Peyer's patch (tissue), 4 donors: ENCODE results near the gene NPC1. TPM values are rescaled to one million over a fixed set of nuclear protein-coding genes. Genes with fewer than 3 reads are reported as not detected.
"Not testable (repeated sequence)": the region's sequence is repeated elsewhere in the genome, so short reads cannot be mapped to it uniquely, and the experiment has no call there.

ENCODE experiments used
- DNase-seq, 3 donors: peaks; one replicate each; pipeline ENCODE4 v3.0.0-alpha.2; 2017 to 2019
- H3K27ac ChIP-seq, 4 donors: fragments of 200-600 bp; sonication (generic); one replicate each; pipeline ENCODE4 v1.5.1; 2016 to 2019
- H3K27me3 ChIP-seq, 2 donors: fragments of 200-600 bp; sonication (generic); one replicate each; pipeline ENCODE4 v1.5.1; 2019
- H3K36me3 ChIP-seq, 3 donors: fragments of 200-600 bp; sonication (generic); one replicate each; pipeline ENCODE4 v1.5.1; 2016 to 2019
- H3K4me1 ChIP-seq, 4 donors: fragments of 200-600 bp; sonication (generic); one replicate each; pipeline ENCODE4 v1.5.1; 2016 to 2019
- H3K4me3 ChIP-seq, 4 donors: fragments of 200-600 bp; sonication (generic); 1 replicate in 3 of 4; 2 replicates in 1 of 4; pipeline ENCODE4 v1.5.1; 2016 to 2019; ENCODE audit warnings: mild to moderate bottlenecking in 1 of 4
- H3K9me3 ChIP-seq, 4 donors: fragments of 200-600 bp; sonication (generic); one replicate each; pipeline ENCODE4 v1.5.1; 2016 to 2019; ENCODE audit warnings: mild to moderate bottlenecking in 1 of 4
- POLR2A ChIP-seq, 2 donors: fragments of 450-650 bp; IDR thresholded peaks; one replicate each; pipeline ENCODE4 v1.5.1; 2017; ENCODE audit warnings: antibody characterized with exemption in 2 of 2, mild to moderate bottlenecking in 2 of 2, moderate library complexity in 2 of 2
- total RNA-seq, 4 donors: library from RNA; depleted of rRNA; stranded (reverse); fragments of >200 nt; gene quantifications; one replicate each; pipeline ENCODE4 v1.1.0, GENCODE V29; 2016
- TF ChIP-seq, protein P1 (sequence below), 6 experiments: fragments of 450-650 bp in 4 of 6; fragments of 200-600 bp in 2 of 6; sonication (generic) in 1 of 6; IDR thresholded peaks; one replicate each; pipeline ENCODE4 v1.5.1; 2017 to 2019; ENCODE audit warnings: antibody characterized with exemption in 6 of 6, mild to moderate bottlenecking in 3 of 6, moderate library complexity in 1 of 6

NPC1 gene
- total RNA-seq, 4 donors from 2014 or later: 62.7 to 80.1 (median 71.3) TPM

DNA sequence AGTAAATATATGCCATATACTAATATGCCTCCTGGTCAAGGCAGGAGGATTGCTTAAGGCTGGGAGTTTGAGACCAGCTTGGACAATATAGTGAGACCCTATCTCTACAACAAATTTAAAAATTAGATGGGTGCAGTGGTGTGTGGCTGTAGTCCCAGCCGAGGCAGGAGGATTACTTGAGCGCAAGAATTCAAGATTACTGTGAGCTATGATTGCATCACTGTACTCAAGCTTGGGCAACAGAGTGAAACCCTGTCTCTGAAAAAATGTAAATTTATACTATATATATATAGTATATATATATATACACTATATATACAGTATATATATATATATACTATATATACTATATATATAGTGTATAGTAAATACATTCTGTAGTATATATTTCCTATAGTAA, 30.0 kb upstream of the NPC1 start:
- H3K4me3 ChIP-seq: no peak overlapping the region
- no peak for TF ChIP-seq POLR2A (IDR thresholded peaks at IDR 0.05)
- TF ChIP-seq, protein P1, sequence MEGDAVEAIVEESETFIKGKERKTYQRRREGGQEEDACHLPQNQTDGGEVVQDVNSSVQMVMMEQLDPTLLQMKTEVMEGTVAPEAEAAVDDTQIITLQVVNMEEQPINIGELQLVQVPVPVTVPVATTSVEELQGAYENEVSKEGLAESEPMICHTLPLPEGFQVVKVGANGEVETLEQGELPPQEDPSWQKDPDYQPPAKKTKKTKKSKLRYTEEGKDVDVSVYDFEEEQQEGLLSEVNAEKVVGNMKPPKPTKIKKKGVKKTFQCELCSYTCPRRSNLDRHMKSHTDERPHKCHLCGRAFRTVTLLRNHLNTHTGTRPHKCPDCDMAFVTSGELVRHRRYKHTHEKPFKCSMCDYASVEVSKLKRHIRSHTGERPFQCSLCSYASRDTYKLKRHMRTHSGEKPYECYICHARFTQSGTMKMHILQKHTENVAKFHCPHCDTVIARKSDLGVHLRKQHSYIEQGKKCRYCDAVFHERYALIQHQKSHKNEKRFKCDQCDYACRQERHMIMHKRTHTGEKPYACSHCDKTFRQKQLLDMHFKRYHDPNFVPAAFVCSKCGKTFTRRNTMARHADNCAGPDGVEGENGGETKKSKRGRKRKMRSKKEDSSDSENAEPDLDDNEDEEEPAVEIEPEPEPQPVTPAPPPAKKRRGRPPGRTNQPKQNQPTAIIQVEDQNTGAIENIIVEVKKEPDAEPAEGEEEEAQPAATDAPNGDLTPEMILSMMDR (IDR thresholded peaks at IDR 0.05): no peak
- no peaks in the 10 kb centered on the region for H3K36me3 ChIP-seq
- no peak overlapping the region for H3K27ac ChIP-seq
- H3K4me1 ChIP-seq: peaks cover 0 to 26% (median 2%) of the 10 kb centered on the region in 4 donors
- no peaks in the 10 kb centered on the region for H3K9me3 ChIP-seq
- no peaks in the 10 kb centered on the region for H3K27me3 ChIP-seq
- DNase-seq: no peak

GRCh38 chr18:23614891-23615290, 28.6 kb upstream of the NPC1 start:
- no peak for DNase-seq
- peaks cover 0 to 24% (median 2%) of the 10 kb centered on the region in 4 donors for H3K4me1 ChIP-seq
- H3K27me3 ChIP-seq: no peaks in the 10 kb centered on the region
- no peak for TF ChIP-seq POLR2A (IDR thresholded peaks at IDR 0.05)
- TF ChIP-seq, protein P1 (IDR thresholded peaks at IDR 0.05): no peak
- no peaks in the 10 kb centered on the region for H3K9me3 ChIP-seq
- no peaks in the 10 kb centered on the region for H3K36me3 ChIP-seq
- no peak overlapping the region for H3K4me3 ChIP-seq
- no peak overlapping the region for H3K27ac ChIP-seq

DNA sequence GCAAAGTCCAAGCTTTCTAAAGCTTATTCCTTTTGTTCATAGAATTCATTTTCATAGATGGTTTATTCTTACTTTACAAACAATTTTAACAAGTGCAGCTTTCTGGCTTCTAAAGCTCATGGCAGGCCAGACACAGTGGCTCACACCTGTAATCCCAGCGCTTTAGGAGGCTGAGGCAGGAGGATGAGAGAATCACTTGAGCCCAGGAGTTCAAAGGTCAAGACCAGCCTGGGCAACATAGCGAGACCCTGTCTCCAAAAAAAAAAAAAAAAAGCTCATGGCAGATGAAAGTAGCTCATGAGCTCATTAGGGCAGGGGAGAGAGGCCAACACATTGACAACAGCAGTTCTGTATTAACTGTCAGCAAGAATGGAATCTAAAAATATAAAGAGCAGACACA, 28.1 kb upstream of the NPC1 start:
- no peak overlapping the region for H3K4me3 ChIP-seq
- no peak overlapping the region for H3K27ac ChIP-seq
- DNase-seq: no peak
- no peak for TF ChIP-seq POLR2A (IDR thresholded peaks at IDR 0.05)
- TF ChIP-seq, protein P1 (IDR thresholded peaks at IDR 0.05): no peak
- no peaks in the 10 kb centered on the region for H3K27me3 ChIP-seq
- no peaks in the 10 kb centered on the region for H3K36me3 ChIP-seq
- peaks cover 0 to 22% (median 2%) of the 10 kb centered on the region in 4 donors for H3K4me1 ChIP-seq
- no peaks in the 10 kb centered on the region for H3K9me3 ChIP-seq

GRCh38 chr18:23613091-23613475, 26.8 kb upstream of the NPC1 start:
- not testable (repeated sequence) for H3K27ac ChIP-seq, H3K4me3 ChIP-seq, DNase-seq, H3K36me3 ChIP-seq, H3K9me3 ChIP-seq, H3K27me3 ChIP-seq
- H3K4me1 ChIP-seq: peaks cover 0 to 23% (median 0%) of the 10 kb centered on the region in 4 donors

DNA sequence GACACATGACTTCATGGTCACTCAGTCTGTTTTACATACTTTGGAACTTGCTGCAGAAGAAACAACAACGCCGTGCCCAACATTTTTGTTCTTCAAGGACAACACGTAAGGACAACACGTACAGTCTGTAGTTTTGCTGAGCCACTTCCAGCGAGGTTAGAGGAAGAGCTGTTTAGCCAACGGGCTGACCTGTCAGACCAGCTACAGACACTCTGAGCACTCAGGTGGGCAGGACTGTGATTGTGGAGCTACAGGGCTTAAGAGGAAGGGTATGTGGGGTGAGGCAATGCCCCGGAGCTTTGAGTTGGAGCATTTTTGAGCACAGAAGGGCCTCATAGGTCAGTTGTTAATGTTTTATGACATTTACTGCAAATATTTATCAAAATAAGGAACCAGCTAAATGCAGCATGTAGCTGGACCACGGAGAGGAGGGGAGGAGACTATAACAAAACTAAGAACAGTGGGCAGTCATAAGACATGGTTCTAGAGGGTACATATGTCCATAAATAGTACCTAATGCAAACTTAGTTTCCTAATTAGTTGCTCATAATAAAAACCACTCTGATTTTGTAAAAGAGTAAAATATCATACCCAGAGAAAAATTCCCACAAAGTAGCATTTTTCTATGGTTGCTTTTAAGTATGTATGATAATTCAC, 26.3 kb upstream of the NPC1 start:
- DNase-seq: no peak
- Histone ChIP-seq H3K27ac (no peak overlapping the region), H3K27me3 (no peaks in the 10 kb centered on the region), H3K4me1 (peaks cover 0 to 19% (median 0%) of the 10 kb centered on the region in 4 donors), H3K4me3 (no peak overlapping the region), H3K9me3 (no peaks in the 10 kb centered on the region), H3K36me3 (no peaks in the 10 kb centered on the region)
- TF ChIP-seq, protein P1 (IDR thresholded peaks at IDR 0.05): no peak
- no peak for TF ChIP-seq POLR2A (IDR thresholded peaks at IDR 0.05)

GRCh38 chr18:23609390-23610023, 23.2 kb upstream of the NPC1 start:
- peak in 1 of 3 donors; percentile 68 for DNase-seq
- Histone ChIP-seq H3K27ac (peak overlapping the region in 2 of 4 donors; percentile 65 to 76), H3K4me1 (peaks cover 0 to 15% (median 0%) of the 10 kb centered on the region in 4 donors), H3K4me3 (no peak overlapping the region), H3K27me3 (no peaks in the 10 kb centered on the region), H3K36me3 (no peaks in the 10 kb centered on the region), H3K9me3 (no peaks in the 10 kb centered on the region)
- TF ChIP-seq POLR2A (IDR thresholded peaks at IDR 0.05): no peak
- TF ChIP-seq, protein P1 (IDR thresholded peaks at IDR 0.05): no peak
